ENCODE results near the gene TSPEAR. TPM values are rescaled to one million over a fixed set of nuclear protein-coding genes. Genes with fewer than 3 reads are reported as not detected.

The TSPEAR gene
- total RNA-seq, 1 experiment from 2014 or later: 0.32 TPM

DNA sequence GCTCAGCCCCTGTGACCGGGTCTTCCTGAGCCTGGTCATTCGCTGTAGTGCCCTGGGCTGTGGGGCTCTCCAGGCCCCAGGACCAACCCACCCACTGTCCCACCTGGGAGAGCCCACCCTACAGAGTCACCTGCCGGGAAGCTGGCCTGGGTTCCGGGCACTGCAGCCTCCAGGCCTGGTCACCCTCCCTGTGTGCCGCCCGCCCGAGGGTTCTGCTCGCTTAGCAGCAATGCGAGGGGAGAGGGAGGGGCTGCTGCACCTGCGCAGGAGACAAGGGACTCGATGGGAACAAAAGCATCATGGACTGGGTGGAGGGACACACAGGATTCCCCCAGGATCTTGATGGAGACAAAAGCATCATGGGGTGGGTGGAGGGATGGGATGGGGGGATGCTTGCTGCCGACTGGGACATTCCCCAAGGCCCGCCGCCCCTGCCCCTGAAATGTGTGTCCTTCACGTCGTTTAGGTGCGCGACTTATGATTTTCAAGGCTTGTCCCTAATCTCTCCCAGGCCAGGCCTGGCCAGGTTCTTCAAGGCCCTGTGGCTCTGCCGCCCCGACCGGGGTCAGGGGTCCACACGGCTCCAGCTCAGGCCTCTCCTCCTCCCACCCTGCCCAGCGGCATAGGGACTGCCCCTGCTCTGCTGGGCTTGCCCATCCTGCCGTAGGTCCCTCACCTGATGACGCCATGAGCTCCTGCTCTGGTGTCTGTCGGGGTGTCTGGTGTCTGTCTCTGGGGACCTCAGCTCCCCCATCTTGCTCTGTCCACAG is 97.8 kb downstream of the TSPEAR start:
- Mint-ChIP-seq H3K4me3 (ENCODE audit: unreplicated experiment) (no peak overlapping the region), H3K27ac (ENCODE audit: unreplicated experiment) (no peak overlapping the region), H3K27me3 (ENCODE audit: insufficient read depth, unreplicated experiment) (peaks cover 6% of the 10 kb centered on the region), H3K36me3 (ENCODE audit: insufficient read depth, unreplicated experiment) (no peaks in the 10 kb centered on the region), H3K9me3 (ENCODE audit: unreplicated experiment) (peaks cover 40% of the 10 kb centered on the region), H3K4me1 (ENCODE audit: low read depth, unreplicated experiment) (no peaks in the 10 kb centered on the region)
- intact Hi-C loops (cut with micrococcal nuclease; ENCODE audit: unreplicated experiment): no loop called here
- H3K36me3 ChIP-seq (ENCODE audit: control insufficient read depth, insufficient read depth, low read length): no peaks in the 10 kb centered on the region
- BruUV-seq (replicated peaks): no TSS peak
- no peak for TF ChIP-seq CTCF (IDR thresholded peaks at IDR 0.05; ENCODE audit: insufficient read depth in 1 of 2, low read depth in 1 of 2, low read length in 1 of 2, severe bottlenecking in 1 of 2, unreplicated experiment in 1 of 2)
- no peaks in the 10 kb centered on the region for H3K27me3 ChIP-seq (replicated peaks; ENCODE audit: control insufficient read depth, insufficient read depth, low read length)
- DNase-seq: no peak
- 0 out of 2 replicates have a peak, but pooled peaks cover 5% of the 10 kb centered on the region for H3K9me3 ChIP-seq
- no peaks in the 10 kb centered on the region for H3K4me1 ChIP-seq
- H3K4me3 ChIP-seq (ENCODE audit: low read depth, low read length): no peak overlapping the region
- CTCF ChIA-PET: no interaction called here
- POLR2A ChIA-PET: no interaction called here

- intact Hi-C loops (cut with micrococcal nuclease; ENCODE audit: unreplicated experiment): no loop called here
- Histone ChIP-seq H3K4me3 (ENCODE audit: low read depth, low read length) (no peak overlapping the region), H3K9me3 (0 out of 2 replicates have a peak, but pooled peaks cover 5% of the 10 kb centered on the region), H3K36me3 (ENCODE audit: control insufficient read depth, insufficient read depth, low read length) (no peaks in the 10 kb centered on the region), H3K4me1 (no peaks in the 10 kb centered on the region), H3K27me3 (replicated peaks; ENCODE audit: control insufficient read depth, insufficient read depth, low read length) (no peaks in the 10 kb centered on the region)
- ChIA-PET CTCF (no interaction called here), POLR2A (no interaction called here)
- Mint-ChIP-seq H3K9me3 (ENCODE audit: unreplicated experiment) (peaks cover 41% of the 10 kb centered on the region), H3K4me3 (ENCODE audit: unreplicated experiment) (no peak overlapping the region), H3K27ac (ENCODE audit: unreplicated experiment) (no peak overlapping the region), H3K4me1 (ENCODE audit: low read depth, unreplicated experiment) (no peaks in the 10 kb centered on the region), H3K27me3 (ENCODE audit: insufficient read depth, unreplicated experiment) (peaks cover 6% of the 10 kb centered on the region), H3K36me3 (ENCODE audit: insufficient read depth, unreplicated experiment) (no peaks in the 10 kb centered on the region)
- TF ChIP-seq CTCF (IDR thresholded peaks at IDR 0.05; ENCODE audit: insufficient read depth in 1 of 2, low read depth in 1 of 2, low read length in 1 of 2, severe bottlenecking in 1 of 2, unreplicated experiment in 1 of 2): no peak
- BruUV-seq (replicated peaks): no TSS peak
- no peak for DNase-seq
Observed at GRCh38 chr21:44612669-44613229, 98.6 kb downstream of the TSPEAR start.

- H3K9me3 ChIP-seq: 0 out of 2 replicates have a peak, but pooled peaks cover 5% of the 10 kb centered on the region
- H3K36me3 ChIP-seq (ENCODE audit: control insufficient read depth, insufficient read depth, low read length): no peaks in the 10 kb centered on the region
- Mint-ChIP-seq H3K4me1 (ENCODE audit: low read depth, unreplicated experiment) (no peaks in the 10 kb centered on the region), H3K27me3 (ENCODE audit: insufficient read depth, unreplicated experiment) (peaks cover 6% of the 10 kb centered on the region), H3K27ac (ENCODE audit: unreplicated experiment) (no peak within 1 kb of the TSS), H3K36me3 (ENCODE audit: insufficient read depth, unreplicated experiment) (no peaks in the 10 kb centered on the region), H3K9me3 (ENCODE audit: unreplicated experiment) (peaks cover 41% of the 10 kb centered on the region), H3K4me3 (ENCODE audit: unreplicated experiment) (no peak within 1 kb of the TSS)
- DNase-seq: no peak
- no TSS peak for BruUV-seq (replicated peaks)
- intact Hi-C loops (cut with micrococcal nuclease; ENCODE audit: unreplicated experiment): no loop called here
- no peak for TF ChIP-seq CTCF (IDR thresholded peaks at IDR 0.05; ENCODE audit: insufficient read depth in 1 of 2, low read depth in 1 of 2, low read length in 1 of 2, severe bottlenecking in 1 of 2, unreplicated experiment in 1 of 2)
- POLR2A ChIA-PET: no interaction called here
- CTCF ChIA-PET: no interaction called here
- no peaks in the 10 kb centered on the region for H3K4me1 ChIP-seq
- no peaks in the 10 kb centered on the region for H3K27me3 ChIP-seq (replicated peaks; ENCODE audit: control insufficient read depth, insufficient read depth, low read length)
- H3K4me3 ChIP-seq (ENCODE audit: low read depth, low read length): no peak within 1 kb of the TSS
Observed at GRCh38 chr21:44612029-44612486, 99.3 kb downstream of the TSPEAR start, which contains the start of gene KRTAP10-8. KRTAP10-8 (plus strand) TSS chr21:44612079; CDS start chr21:44612101, 22 bp downstream.

All from Caco-2 (cell line).